GM21526 (cell line): ENCODE measurements around the gene NRXN3.
"Not testable (repeated sequence)": the region's sequence is repeated elsewhere in the genome, so short reads cannot be mapped to it uniquely, and the experiment has no call there.

Experiments used
- ATAC-seq: cut with Tn5 transposase; IDR thresholded peaks from one replicate; pipeline ENCODE4 v1.9.1; 2021; ENCODE audit warnings: moderate library complexity; ENCODE audit not compliant: unreplicated experiment, low FRiP score

NRXN3 gene

DNA sequence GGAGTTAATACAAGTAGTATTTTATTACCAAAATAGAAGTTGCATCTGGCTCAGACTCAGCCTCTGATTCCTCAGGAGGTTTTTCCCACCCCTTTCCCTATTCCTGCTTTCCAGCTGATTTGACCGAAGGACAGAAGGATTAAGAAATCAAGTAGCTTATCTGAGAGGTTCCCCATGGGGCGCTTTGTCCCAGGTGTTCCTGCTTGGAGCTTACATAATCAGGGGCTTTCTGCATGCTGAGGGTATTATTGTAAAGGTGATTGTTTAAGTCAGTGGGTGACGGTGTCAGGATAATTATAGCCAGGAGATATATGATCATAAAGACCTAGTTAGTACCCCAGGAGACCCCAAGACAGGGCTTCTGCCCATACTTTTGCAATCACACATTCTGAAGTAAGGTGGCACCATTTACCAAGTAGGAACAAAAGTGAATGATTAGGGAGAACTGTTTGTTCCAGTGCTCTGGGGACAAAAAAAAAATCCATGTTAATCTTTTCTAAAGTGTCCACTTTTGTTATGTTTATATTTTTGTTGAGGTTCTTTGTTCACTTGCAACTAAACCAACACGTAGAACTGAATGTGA is 921.3 kb downstream of the NRXN3 start:
- ATAC-seq, result no peak

DNA sequence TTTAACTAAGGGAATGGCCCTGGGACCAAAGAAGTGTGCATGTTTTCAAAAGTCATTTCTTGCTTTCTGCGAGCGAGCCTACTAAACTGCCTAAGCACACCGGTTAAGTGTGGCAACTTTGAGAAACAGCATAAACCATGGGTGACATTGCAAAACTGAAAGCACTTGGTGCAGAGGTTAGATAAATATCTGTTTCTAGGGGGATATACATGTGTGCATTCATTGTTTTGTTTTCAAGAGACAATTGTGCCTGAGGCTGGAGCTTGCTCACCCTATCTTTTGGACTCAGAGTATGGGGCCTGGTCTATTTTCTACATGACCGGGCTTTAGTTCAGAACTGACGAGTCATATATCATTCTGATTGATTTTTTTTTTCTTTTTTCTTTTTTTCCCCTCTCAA is 923.4 kb downstream of the NRXN3 start:
- ATAC-seq, result no peak

- no peak for ATAC-seq
Measured at GRCh38 chr14:79094951-79095350, 924.8 kb downstream of the NRXN3 start.

DNA sequence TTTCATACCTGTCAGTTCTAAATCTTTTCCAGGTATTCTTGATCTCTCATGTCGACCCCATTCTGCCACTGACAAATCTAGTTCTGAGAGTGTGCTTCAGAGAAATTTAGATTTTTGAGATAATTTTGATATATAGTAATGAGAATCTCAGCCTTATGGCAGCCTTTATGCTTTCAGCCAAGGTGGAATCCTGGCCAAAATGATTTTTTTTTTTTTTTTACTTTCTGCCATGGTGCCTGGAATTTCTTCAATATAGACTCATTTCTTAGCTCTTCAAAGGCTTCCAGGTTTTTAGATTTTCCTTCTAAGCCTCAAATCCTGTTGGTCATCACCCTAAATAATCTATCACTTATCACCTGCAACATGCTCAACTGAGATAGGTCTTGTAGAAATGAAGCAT is 926.6 kb downstream of the NRXN3 start:
- ATAC-seq, result no peak

- no peak for ATAC-seq
Measured at GRCh38 chr14:79098324-79098723, 928.2 kb downstream of the NRXN3 start.

- no peak for ATAC-seq
Measured at GRCh38 chr14:79100578-79100977, 930.4 kb downstream of the NRXN3 start.

- no peak for ATAC-seq
Measured at GRCh38 chr14:79101388-79101787, 931.2 kb downstream of the NRXN3 start.

DNA sequence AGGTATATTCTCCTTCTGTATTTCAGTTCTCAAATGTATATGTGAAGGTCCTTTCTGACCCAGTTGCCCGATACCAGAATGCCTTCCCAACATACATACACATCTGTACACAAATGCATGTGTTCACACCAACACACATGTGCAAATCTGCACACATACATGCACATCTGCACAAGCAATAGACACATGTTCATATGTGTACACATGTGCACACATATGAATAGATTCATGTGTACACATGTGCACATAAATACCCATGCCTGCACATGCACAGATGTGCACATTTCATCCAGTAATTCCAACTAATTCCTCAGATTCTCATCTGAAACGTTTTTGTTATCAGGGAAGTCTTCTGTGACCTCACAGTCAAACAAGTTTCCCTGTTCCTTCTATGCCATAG is 933.6 kb downstream of the NRXN3 start:
- no peak for ATAC-seq

GRCh38 chr14:79110564-79110963 is 940.4 kb downstream of the NRXN3 start:
- not testable (repeated sequence) for ATAC-seq

GRCh38 chr14:79111987-79112501 is 941.9 kb downstream of the NRXN3 start:
- ATAC-seq, result no peak

DNA sequence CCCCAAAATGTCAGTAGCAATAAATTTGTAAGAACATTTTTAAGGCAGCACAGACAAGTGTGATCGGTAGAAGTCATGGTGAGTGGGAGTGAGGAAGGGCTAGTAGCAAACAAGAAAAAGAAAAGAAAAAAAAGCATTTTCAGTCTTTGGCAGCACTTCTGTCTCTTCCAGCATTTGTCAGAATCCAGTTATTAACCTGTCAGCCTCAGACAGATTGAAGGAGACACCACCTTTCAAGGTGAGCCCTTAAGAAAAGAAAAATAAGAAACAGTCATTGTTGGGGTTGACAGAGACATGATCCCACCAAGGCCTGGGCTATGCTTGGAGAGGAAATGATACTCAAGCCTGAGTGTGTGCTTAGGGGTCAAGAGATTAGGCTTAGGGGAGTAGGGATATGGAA is 947.4 kb downstream of the NRXN3 start:
- no peak for ATAC-seq

DNA sequence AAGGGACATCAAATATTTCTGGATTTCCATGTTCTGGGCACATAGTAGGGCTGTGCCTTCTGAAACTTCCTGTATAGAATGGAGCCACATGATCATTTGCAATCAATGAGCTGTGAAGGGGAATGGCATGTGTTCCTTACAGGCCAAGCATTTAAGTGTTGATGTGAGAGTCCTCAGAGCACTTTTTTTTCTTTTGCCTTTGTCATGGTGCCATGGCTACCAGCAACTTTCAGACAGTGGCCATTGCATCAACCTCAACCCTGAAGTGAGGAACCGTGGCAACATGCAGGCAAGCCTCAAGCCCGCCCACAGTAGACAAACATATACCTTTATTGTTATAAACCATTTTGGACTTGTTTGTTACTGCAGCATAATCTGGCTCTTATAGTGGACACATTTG is 948.1 kb downstream of the NRXN3 start:
- ATAC-seq, result no peak

DNA sequence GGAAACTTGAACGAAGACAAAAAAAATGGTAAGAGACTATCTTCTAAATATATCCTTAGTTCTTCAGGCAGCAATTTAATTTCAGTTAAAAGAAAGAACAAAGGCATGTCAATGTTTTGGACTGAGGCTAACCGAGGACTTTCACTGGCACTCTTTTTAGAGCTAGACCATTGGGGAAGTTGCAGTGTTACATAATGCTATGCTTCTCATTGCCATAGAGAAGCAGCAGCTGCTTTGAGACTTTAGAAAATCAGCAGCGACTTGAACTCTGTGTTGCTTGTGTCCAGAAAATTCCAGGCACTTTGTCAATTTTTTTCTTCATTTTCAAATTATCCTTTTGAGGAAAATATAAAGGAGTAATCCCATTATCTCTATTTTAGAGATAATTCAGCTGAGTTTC is 964.2 kb downstream of the NRXN3 start:
- no peak for ATAC-seq

DNA sequence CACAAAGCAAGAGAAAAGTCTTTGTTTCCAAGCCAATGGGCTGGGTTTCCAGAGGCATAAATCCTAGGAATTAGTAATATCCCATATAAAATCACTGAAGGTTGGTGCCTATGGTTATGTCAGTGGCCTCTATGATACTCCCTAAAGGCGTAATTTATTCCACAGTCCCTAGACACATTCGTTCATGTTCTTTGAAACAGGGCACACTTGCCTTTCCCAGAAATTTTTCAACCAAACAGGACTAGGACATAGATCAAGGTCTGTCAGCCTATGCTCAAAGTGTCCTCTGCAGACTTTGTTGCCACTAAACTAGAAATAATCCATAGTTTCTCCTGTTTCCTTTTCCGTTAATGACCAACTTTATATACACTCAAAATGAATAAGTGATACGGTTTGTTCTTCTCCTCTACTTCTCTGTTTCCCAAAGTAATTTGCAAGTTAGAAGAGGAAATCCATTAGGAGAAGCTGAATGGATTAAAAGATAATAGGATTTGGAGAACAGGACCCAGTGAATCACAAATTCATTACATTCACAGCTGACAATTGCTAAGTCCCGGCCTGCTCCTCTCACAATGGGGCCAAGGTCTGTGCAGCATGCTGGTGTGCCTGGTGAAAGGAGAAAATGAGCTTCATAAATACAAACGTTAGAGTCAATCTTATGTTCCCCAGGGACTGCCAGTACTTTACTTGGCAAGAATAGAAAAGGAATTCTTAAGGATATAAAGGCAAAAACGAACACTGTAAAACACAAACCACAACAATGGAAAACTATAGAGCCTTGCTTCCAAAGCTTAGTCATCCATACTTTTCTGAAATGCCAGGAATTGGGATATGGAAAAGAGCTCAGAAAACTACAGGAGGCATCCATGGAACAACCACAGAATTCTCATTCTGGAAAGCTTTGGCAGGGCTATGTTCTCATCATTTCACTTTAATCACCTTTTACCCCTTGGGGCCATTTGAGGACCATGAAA is 966.2 kb downstream of the NRXN3 start:
- no peak for ATAC-seq

DNA sequence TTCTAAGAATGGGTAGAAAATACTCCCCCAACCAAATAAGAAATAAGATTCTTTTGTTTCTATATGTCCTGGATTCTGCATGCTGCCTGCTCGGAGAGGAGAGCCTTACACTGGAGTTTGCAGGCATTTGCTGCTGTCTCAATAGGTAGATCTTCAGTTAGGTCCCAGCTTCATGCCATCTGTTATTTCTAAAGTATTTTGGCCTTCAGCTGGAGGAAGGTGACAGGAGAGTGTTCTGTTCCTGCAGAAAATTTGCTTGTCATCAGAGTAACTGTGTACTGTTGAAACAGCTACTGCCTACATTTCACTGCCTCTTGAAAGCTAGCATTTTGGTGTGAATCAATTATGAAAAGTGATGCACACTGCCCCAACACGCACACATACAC is 966.9 kb downstream of the NRXN3 start:
- no peak for ATAC-seq

- no peak for ATAC-seq
Measured at GRCh38 chr14:79137836-79138235, 967.7 kb downstream of the NRXN3 start.

- ATAC-seq, result no peak
Measured at GRCh38 chr14:79144896-79145295, 974.7 kb downstream of the NRXN3 start.

GRCh38 chr14:79150226-79150625 is 980.1 kb downstream of the NRXN3 start:
- ATAC-seq, result no peak

DNA sequence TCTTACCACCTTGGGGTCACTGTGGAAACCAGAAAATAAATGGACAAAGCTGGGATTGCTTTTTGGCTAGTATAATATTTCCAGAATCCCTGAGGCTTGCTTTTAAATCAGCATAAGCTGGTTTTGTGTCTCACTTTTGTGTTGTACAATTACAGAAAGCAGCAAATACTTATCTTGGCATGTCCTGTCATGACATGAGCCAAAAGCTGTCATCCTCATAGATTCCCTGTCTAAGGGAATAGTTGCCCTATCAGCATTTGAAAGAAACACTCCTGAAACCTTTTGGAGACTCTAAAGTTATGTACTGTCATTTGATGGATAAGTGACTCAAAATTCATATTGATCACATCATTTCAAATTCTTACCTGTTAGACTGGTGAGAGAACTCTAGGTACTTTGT is 987.2 kb downstream of the NRXN3 start:
- no peak for ATAC-seq

DNA sequence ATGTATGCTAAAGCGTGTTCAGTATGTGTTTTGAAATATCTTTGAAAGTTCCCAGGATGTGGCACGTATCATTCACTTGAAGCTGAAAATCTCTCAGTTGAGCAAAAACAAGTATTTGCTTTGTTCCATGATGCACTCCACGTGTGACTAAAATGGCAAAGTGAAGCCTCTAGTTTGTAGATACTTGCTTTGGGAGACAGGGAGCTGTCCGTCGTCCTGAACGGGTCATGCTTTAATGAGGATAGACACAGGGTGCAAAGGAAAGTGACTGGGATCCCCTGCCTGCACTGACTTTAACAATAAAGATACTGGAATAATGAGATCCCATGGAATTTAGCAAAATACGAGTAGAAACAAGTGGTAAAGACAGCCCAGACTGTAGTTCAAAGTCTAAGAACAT is 991.4 kb downstream of the NRXN3 start:
- no peak for ATAC-seq

GRCh38 chr14:79162833-79163232 is 992.7 kb downstream of the NRXN3 start:
- ATAC-seq, result no peak
